IPS-NIHi7 (cell line): ENCODE data around the gene CAPNS2.
"Not testable (repeated sequence)": the region's sequence is repeated elsewhere in the genome, so short reads cannot be mapped to it uniquely, and the experiment has no call there.

Experiments
- DNase-seq: peaks from one replicate; pipeline ENCODE4 v3.0.0; 2012; ENCODE audit warnings: mixed read lengths; ENCODE audit errors: extremely low spot score

The CAPNS2 gene

DNA sequence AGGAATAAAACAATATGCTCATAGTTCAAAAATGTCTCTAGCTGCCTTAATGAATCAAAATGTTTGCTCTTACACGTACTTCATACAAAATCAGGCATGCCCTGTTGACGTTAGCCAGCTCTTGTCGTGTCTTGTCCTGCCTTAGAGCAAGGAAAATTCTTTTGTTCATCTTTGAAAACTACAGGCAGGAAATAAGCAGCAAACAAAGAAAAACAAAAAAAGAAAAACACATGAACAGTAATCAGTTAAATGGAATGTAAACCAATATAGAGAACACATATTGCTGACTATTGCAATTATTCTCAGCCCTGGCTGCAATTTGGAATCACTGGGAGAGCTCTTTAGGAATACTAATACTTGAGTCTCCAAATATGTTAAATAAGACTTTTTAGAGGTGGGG is 1.7 kb downstream of the CAPNS2 start:
- no peak for DNase-seq

- no peak for DNase-seq
Observed at GRCh38 chr16:55569025-55569424, 2.5 kb downstream of the CAPNS2 start.

DNA sequence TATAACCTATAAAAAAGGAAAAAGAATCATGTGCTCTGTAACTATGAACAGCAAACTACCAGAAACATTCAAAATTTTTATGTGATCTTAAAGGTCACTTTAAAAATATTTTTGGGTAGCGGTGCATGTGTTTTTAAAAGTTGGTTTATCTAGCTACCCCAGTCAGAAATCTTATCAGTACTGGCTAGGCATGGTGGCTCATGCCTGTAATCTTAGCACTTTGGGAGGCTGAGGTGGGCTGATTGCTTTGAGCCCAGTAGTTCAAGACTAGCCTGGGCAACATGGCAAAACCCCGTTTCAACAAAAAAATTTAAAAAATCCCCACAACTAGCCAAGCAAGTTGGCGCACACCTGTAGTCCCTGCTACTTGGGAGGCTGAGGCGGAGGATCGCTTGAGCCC is 3.7 kb downstream of the CAPNS2 start:
- no peak for DNase-seq

- DNase-seq: no peak
Observed at GRCh38 chr16:55571191-55571897, 4.9 kb downstream of the CAPNS2 start.

GRCh38 chr16:55572439-55572838 is 6.0 kb downstream of the CAPNS2 start:
- DNase-seq: no peak

DNA sequence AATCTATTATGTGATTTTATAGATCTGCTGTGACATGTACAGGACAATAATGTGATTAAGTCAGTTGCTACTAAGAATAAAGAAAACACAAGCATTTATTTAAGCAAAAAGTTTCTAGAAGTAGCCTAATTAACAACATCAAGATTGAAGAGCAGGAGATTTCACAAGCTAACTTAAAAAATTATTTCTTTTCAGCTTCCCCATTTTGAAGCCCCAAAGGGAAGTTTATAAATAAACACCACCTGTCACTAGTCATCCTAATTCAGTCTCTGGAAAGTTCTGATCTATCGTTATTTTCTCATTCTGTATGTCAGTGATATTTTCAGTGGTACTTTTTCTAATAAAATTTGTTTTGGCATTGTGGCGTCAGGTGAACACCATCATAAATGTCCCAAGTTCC is 8.3 kb downstream of the CAPNS2 start:
- no peak for DNase-seq

DNA sequence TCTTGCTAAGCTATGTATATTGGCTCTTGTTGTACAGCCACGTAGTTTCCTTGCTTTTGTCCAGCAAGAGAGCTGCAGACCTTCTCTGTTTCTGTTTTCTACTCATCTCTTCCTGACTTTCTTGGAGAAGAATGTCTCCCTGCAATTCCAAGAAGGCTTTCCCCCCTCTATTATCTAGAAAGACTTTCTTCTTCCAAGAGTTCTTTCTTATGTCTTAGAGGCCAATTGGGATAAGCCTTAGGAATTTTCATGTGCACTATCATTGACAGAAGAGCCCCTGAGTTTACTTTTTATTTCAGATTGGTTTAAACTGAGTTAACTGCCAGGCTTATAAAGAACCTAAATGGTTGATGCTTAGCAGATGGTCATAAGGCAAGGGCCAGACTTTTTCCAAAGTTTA is 9.0 kb downstream of the CAPNS2 start:
- DNase-seq: no peak

- no peak for DNase-seq
Observed at GRCh38 chr16:55576384-55576783, 9.9 kb downstream of the CAPNS2 start.

- no peak for DNase-seq
Observed at GRCh38 chr16:55577887-55578286, 11.4 kb downstream of the CAPNS2 start.

DNA sequence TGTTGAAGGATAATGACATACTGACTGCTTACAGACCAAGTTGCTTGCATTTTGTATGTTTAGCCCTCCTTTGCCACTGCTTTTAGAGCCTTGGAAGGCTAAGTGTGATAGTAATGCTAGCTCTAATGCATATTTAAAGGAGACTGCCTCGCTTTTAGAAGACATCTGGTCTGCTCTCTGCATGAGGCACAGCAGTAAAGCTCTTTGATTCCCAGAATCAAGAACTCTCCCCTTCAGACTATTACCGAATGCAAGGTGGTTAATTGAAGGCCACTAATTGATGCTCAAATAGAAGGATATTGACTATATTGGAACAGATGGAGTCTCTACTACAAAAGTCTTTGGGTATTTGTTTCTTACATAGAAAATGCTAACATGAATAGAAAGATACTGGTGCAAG is 19.1 kb downstream of the CAPNS2 start:
- DNase-seq: no peak

GRCh38 chr16:55588799-55589198 is 22.3 kb downstream of the CAPNS2 start:
- DNase-seq: no peak

GRCh38 chr16:55592306-55592705 is 25.8 kb downstream of the CAPNS2 start:
- no peak for DNase-seq

DNA sequence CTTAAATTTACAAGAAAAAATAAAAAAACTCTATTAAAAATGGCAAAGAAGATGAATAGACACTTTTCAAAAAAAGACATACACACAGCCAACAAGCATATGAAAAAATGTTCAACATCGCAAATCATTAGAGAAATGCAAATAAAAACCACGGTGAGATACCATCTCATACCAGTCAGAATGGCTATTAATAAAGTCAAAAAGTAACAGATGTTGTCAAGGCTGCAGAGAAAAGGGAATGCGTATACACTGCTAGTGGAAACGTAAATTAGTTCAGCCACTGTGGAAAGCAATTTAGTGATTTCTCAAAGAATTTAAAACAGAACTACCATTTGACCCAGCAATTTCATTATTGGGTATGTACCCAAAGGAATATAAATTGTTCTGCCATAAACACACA is 31.4 kb downstream of the CAPNS2 start:
- no peak for DNase-seq

- no peak for DNase-seq
Observed at GRCh38 chr16:55605754-55606336, 39.4 kb downstream of the CAPNS2 start.

- no peak for DNase-seq
Observed at GRCh38 chr16:55613613-55614335, 47.3 kb downstream of the CAPNS2 start.

GRCh38 chr16:55615071-55615470 is 48.6 kb downstream of the CAPNS2 start:
- DNase-seq: no peak

DNA sequence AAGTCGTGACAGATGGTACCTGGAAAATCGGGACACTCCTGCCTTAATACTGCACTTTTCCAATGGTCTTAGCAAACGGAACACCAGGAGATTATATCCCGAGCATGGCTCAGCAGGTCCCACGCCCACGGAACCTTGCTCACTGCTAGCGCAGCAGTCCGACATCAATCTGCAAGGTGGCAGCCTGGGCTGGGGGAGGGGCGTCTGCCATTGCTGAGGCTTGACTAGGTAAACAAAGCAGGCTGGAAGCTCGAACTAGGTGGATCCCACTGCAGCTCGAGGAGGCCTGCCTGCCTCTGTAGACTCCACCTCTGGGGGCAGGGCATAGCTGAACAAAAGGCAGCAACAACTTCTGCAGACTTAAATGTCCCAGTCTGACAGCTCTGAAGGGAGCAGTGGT is 49.2 kb downstream of the CAPNS2 start:
- DNase-seq: not testable (repeated sequence)
